HG02759 (cell line): ENCODE results near the gene MASTL.

Experiments used
- ATAC-seq: cut with Tn5 transposase; IDR thresholded peaks from one replicate; pipeline ENCODE4 v1.9.1; 2021; ENCODE audit warnings: mild to moderate bottlenecking, moderate library complexity; ENCODE audit not compliant: unreplicated experiment

Gene MASTL

DNA sequence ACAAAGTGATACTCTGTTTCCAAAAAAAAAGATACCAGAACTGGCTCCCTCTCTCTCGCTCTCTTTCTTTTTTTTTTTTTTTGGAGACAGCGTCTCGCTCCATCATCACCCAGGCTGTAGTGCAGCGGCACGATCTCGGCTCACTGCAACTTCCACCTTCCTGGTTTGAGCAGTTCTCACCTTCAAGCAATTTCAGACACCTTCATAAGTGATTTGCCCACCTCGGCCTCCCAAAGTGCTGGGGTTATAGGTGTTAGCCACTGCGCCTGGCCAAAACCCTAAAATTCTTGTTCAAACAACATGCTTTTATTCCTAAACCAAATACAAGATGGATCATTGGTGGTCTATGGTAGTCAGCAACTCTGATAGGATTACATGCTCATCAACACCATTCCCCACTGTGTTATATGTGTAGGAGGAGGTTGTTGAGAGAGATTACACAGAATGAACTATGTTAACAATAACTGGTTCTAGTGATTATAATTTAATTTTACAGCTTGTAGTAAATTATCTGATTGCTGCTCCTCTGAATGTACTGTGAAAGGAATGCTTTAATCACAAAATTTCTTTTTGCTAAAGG, 69.9 kb downstream of the MASTL start:
- ATAC-seq = no peak

DNA sequence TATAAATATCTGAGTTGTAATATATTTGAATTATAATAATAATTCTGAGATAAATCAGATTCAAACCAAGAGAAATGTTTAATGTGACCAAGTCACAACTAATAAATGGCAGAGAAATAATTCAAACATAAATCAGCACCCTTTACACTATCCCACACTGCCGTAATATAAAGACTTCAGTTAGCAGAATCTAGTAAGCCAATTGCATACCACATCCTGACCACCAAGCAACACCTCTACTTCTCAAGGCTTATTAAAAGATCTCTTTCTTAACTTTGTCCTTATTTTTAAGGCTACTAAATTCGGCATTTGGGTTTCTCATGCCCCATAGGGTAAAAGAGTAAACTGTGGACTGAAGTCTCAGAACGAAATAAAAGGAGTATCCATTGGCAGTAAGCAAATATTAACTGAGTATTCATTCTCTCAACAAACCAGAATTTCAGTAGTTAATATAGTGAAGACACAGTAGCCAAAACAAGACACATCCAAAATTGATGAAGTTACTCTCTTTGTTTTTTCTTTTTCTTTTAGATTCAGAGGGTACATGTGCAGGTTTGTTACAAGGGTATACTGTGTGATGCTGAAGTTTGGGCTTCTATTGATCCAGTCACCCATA, 70.6 kb downstream of the MASTL start:
- no peak for ATAC-seq

DNA sequence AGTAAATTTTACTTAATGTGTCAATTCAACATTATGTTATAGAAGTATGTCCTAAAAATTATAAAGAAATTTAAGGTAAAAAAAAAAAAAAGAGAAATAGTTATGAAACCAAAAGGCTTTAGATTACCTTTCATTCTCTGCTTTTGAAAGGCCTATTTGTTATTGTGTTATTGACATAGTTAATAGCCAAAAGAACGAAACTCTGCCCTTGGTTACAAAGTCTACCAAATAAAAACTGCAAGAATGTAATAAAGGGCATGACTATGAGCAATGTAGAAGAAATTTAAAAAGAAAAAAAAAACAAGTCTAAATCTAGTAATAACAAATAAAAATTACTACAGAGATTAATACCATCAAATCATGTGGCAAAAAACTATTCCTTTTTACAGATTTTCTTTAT, 74.9 kb downstream of the MASTL start:
- ATAC-seq = no peak

- ATAC-seq = no peak
Observed at GRCh38 chr10:27235706-27236105, 80.6 kb downstream of the MASTL start.
